Activated naive CD8-positive, alpha-beta T cell treated with anti-CD3 and anti-CD28 coated beads, Interleukin-2, amount 50 U/mL, for 24 hours (primary cell): ENCODE measurements around the gene SYNDIG1.

ENCODE experiments used
- ATAC-seq: fragments of 150-1000 bp; cut with Tn5 transposase; one replicate; pipeline ENCODE4 v1.10.0; 2021
- DNase-seq: peaks from one replicate; pipeline ENCODE4 v3.0.0; 2021
- H3K27ac Mint-ChIP-seq: one replicate; pipeline ENCODE4 v1.8.0; 2021; ENCODE audit warnings: mild to moderate bottlenecking, mixed read lengths
- H3K27me3 Mint-ChIP-seq: one replicate; pipeline ENCODE4 v1.8.0; 2021; ENCODE audit warnings: mixed read lengths
- H3K36me3 Mint-ChIP-seq: one replicate; pipeline ENCODE4 v1.8.0; 2021; ENCODE audit warnings: low read depth, mixed read lengths
- H3K4me1 Mint-ChIP-seq: one replicate; pipeline ENCODE4 v1.8.0; 2021; ENCODE audit warnings: mixed read lengths
- H3K4me3 Mint-ChIP-seq: one replicate; pipeline ENCODE4 v1.8.0; 2021; ENCODE audit warnings: mild to moderate bottlenecking, moderate library complexity, mixed read lengths
- H3K9me3 Mint-ChIP-seq: one replicate; pipeline ENCODE4 v1.8.0; 2021; ENCODE audit warnings: mixed read lengths

The SYNDIG1 gene

GRCh38 chr20:24694727-24695528 lies 225.5 kb downstream of the SYNDIG1 start:
- H3K27ac Mint-ChIP-seq: no peak overlapping the region
- DNase-seq (no peak), ATAC-seq (no peak)
- H3K36me3 Mint-ChIP-seq: no peaks in the 10 kb centered on the region
- peaks cover 3% of the 10 kb centered on the region for H3K27me3 Mint-ChIP-seq
- no peaks in the 10 kb centered on the region for H3K4me1 Mint-ChIP-seq
- no peak overlapping the region for H3K4me3 Mint-ChIP-seq
- no peaks in the 10 kb centered on the region for H3K9me3 Mint-ChIP-seq

DNA sequence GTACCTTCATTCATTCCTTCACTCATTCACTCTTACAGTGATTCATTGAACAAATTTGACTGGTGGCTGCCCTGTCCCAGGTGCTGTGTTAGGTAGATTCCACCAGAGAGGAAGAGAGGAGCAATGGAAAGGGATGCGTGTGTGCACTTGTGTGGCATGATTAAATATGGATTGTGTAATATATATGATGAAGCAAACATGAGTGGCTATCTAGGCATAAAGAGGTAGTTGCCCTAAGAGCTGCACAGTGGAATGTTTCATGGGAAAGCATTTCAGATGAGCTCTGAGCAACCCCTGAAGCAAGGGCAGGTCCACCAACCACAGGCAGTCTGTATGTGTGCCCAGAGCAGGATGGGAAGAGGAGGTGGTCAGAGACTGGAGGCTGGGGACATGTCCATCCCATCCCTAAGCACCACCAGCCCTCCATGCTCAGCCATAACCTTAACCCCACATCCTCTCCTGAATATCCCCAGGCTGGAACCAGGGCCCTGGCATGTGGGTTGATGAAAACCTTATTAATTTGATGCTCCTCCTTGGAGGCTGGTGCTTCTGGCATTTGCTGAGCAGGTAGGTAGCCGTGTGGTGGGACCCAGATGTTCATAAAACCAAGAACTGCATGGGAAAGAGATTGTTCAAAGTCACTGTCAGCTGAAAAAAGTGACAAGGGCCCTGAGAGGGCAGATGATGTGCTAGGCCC lies 226.2 kb downstream of the SYNDIG1 start:
- no peaks in the 10 kb centered on the region for H3K36me3 Mint-ChIP-seq

DNA sequence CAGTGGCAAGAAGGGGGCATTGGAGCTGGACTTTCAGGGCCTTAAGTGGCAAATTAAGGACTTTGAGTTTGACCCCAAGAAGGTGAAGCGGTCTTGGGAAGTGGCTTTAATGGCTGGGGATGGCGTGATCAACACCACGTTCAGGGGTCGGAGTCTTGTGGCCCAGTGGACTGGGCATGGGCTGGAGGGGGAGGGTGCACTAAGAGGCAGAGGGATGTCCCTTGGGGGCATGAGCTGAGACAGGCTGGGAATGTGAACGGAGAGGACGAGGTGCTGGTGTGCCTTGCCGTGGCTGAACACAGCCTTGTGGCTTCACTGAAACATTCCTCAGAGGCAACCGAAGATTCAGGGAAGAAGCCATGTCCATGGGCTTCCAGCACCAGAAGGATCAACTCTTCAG lies 227.0 kb downstream of the SYNDIG1 start:
- Mint-ChIP-seq H3K27ac (no peak overlapping the region), H3K4me1 (no peaks in the 10 kb centered on the region), H3K36me3 (no peaks in the 10 kb centered on the region), H3K4me3 (no peak overlapping the region), H3K27me3 (peaks cover 3% of the 10 kb centered on the region), H3K9me3 (no peaks in the 10 kb centered on the region)
- ATAC-seq (no peak), DNase-seq (no peak)

More for the DNA sequence above, 226.2 kb downstream of the SYNDIG1 start:
- Mint-ChIP-seq H3K27ac (no peak overlapping the region), H3K4me3 (no peak overlapping the region), H3K4me1 (no peaks in the 10 kb centered on the region), H3K9me3 (no peaks in the 10 kb centered on the region), H3K27me3 (peaks cover 3% of the 10 kb centered on the region)
- no peak for ATAC-seq
- no peak for DNase-seq

DNA sequence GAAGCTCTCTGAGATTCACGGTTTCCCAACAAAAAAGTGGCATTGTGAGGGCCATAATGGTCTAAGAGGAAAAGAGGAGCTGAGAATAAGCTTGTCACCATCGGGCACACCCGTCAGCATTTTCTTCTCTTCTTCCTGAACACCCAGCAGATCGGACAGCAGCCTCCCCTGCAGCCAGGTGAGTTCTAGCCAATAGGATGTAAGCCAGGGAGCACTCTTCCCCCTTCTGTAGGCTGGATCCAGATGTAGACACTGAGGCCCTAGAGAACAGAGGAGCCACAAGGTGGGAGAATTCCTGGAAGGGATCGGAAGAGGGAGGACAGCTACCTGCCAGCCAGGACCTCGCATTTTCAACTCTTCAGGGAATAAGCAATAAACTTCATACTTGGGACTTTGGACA lies 228.0 kb downstream of the SYNDIG1 start:
- Mint-ChIP-seq H3K9me3 (no peaks in the 10 kb centered on the region), H3K4me3 (no peak overlapping the region), H3K27me3 (no peaks in the 10 kb centered on the region), H3K36me3 (no peaks in the 10 kb centered on the region), H3K4me1 (no peaks in the 10 kb centered on the region), H3K27ac (no peak overlapping the region)
- DNase-seq: no peak
- no peak for ATAC-seq

- Mint-ChIP-seq H3K4me3 (no peak overlapping the region), H3K9me3 (no peaks in the 10 kb centered on the region), H3K27me3 (no peaks in the 10 kb centered on the region), H3K36me3 (no peaks in the 10 kb centered on the region), H3K4me1 (no peaks in the 10 kb centered on the region), H3K27ac (no peak overlapping the region)
- DNase-seq (no peak), ATAC-seq (no peak)
These were observed 228.8 kb downstream of the SYNDIG1 start for GRCh38 chr20:24698189-24698588.

- no peaks in the 10 kb centered on the region for H3K9me3 Mint-ChIP-seq
- no peak for ATAC-seq
- no peak for DNase-seq
- H3K27ac Mint-ChIP-seq: no peak overlapping the region
- no peaks in the 10 kb centered on the region for H3K36me3 Mint-ChIP-seq
- no peaks in the 10 kb centered on the region for H3K27me3 Mint-ChIP-seq
- no peaks in the 10 kb centered on the region for H3K4me1 Mint-ChIP-seq
- H3K4me3 Mint-ChIP-seq: no peak overlapping the region
These were observed 229.3 kb downstream of the SYNDIG1 start for GRCh38 chr20:24698706-24699206.

DNA sequence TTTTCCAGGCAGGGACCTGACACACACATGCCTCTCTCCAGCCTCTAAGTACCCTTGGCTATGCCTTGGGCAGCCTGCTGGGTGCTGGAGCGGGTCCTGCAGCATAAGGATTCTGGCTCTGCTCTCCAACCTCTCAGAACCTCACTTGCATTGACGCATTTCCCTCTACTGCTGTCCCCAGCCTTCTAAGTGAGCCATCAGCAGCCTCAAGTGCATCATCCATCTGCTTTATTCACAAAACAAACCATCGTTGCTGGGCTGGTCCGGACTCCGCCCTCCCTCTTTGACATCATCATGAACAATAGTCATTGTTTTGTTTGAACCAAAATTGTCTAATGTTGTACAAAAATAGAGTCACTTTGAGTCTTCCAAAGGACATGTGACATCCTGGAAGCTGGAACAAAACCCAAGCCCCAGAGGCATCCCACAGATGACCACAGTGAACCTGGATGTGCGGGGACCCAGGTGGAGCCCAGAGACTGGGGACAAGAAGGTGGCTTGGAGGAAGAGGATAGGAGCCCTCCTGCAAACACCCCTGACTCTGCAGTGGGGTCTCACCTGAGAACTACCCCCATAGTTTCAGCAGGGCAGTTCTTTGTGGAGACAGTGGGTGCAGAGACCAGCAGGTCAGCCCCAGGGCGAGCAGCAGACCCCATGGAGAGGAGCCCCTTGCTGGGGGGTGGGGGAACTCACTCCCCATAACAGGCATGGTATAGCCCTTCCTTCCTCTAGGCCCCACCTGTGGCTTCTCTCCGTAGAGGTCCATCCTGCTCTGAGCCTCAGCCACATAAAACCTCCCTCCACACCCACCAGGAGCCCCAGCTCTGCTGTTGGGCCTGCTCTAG lies 230.1 kb downstream of the SYNDIG1 start:
- H3K27ac Mint-ChIP-seq: no peak overlapping the region
- H3K4me3 Mint-ChIP-seq: no peak overlapping the region
- H3K27me3 Mint-ChIP-seq: no peaks in the 10 kb centered on the region
- DNase-seq (no peak), ATAC-seq (no peak)
- H3K36me3 Mint-ChIP-seq: no peaks in the 10 kb centered on the region
- H3K9me3 Mint-ChIP-seq: no peaks in the 10 kb centered on the region
- H3K4me1 Mint-ChIP-seq: no peaks in the 10 kb centered on the region

GRCh38 chr20:24700166-24700860 lies 230.9 kb downstream of the SYNDIG1 start:
- H3K9me3 Mint-ChIP-seq: no peaks in the 10 kb centered on the region
- DNase-seq (no peak), ATAC-seq (peak; percentile 33)
- H3K36me3 Mint-ChIP-seq: no peaks in the 10 kb centered on the region
- H3K27ac Mint-ChIP-seq: no peak overlapping the region
- H3K4me3 Mint-ChIP-seq: no peak overlapping the region
- H3K27me3 Mint-ChIP-seq: no peaks in the 10 kb centered on the region
- H3K4me1 Mint-ChIP-seq: no peaks in the 10 kb centered on the region

DNA sequence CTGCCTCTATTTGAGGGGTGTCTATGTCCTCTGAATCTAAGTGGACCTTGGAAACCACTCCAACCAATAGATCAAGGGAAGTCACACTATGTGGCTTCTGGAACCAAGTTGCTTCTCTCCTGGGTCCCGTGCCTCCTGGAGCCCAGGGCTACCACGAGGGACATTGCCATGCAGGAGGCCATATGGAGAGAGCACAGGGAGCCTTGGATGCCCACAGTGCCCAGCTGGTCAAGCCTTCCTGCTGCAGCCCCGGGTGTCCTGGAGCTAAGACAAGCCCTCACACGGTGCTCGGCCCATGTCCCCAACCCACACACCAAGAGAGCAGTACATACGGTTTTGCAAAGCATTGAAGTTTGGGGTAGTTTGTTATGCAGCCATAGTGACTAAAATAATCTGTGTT lies 231.6 kb downstream of the SYNDIG1 start:
- Mint-ChIP-seq H3K9me3 (no peaks in the 10 kb centered on the region), H3K4me1 (no peaks in the 10 kb centered on the region)

GRCh38 chr20:24701668-24702067 lies 232.2 kb downstream of the SYNDIG1 start:
- Mint-ChIP-seq H3K9me3 (no peaks in the 10 kb centered on the region), H3K4me1 (no peaks in the 10 kb centered on the region), H3K27me3 (no peaks in the 10 kb centered on the region), H3K27ac (no peak overlapping the region), H3K4me3 (no peak overlapping the region), H3K36me3 (no peaks in the 10 kb centered on the region)
- no peak for ATAC-seq
- DNase-seq: no peak

More for the DNA sequence above, 231.6 kb downstream of the SYNDIG1 start:
- Mint-ChIP-seq H3K27ac (no peak overlapping the region), H3K36me3 (no peaks in the 10 kb centered on the region), H3K27me3 (no peaks in the 10 kb centered on the region), H3K4me3 (no peak overlapping the region)
- no peak for DNase-seq
- no peak for ATAC-seq

- no peak for DNase-seq
- no peaks in the 10 kb centered on the region for H3K36me3 Mint-ChIP-seq
- no peak overlapping the region for H3K27ac Mint-ChIP-seq
- H3K9me3 Mint-ChIP-seq: no peaks in the 10 kb centered on the region
- H3K27me3 Mint-ChIP-seq: no peaks in the 10 kb centered on the region
- H3K4me3 Mint-ChIP-seq: no peak overlapping the region
- H3K4me1 Mint-ChIP-seq: no peaks in the 10 kb centered on the region
- ATAC-seq: no peak
These were observed 233.3 kb downstream of the SYNDIG1 start for GRCh38 chr20:24702501-24703283.

GRCh38 chr20:24703284-24703610 lies 233.8 kb downstream of the SYNDIG1 start:
- DNase-seq (no peak), ATAC-seq (no peak)
- Mint-ChIP-seq H3K4me3 (no peak overlapping the region), H3K9me3 (no peaks in the 10 kb centered on the region), H3K27me3 (no peaks in the 10 kb centered on the region), H3K27ac (no peak overlapping the region), H3K4me1 (no peaks in the 10 kb centered on the region), H3K36me3 (no peaks in the 10 kb centered on the region)

- no peak overlapping the region for H3K27ac Mint-ChIP-seq
- H3K9me3 Mint-ChIP-seq: no peaks in the 10 kb centered on the region
- ATAC-seq (no peak), DNase-seq (no peak)
- no peak overlapping the region for H3K4me3 Mint-ChIP-seq
- H3K27me3 Mint-ChIP-seq: no peaks in the 10 kb centered on the region
- no peaks in the 10 kb centered on the region for H3K36me3 Mint-ChIP-seq
- H3K4me1 Mint-ChIP-seq: no peaks in the 10 kb centered on the region
These were observed 235.5 kb downstream of the SYNDIG1 start for GRCh38 chr20:24704899-24705298.

DNA sequence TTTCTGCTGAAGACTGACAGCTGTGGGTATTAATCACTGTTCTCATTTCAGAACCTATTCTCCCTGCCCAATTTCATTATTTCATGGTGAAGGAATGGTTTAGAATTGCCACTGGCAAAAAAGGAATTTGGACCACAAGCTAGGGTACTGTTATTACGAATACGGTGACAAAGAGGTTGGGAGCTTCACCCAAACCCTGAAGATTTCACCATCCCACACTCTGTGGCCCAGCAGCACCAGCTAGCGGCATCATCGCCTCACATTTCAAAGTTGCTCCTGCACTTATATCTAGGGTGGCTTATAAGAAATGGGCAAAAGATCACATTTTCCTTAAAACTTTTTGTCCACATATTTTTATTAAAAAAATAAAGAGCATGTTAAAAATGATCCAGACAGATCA lies 236.1 kb downstream of the SYNDIG1 start:
- no peaks in the 10 kb centered on the region for H3K36me3 Mint-ChIP-seq
- H3K27ac Mint-ChIP-seq: no peak overlapping the region
- ATAC-seq (no peak), DNase-seq (no peak)
- H3K4me3 Mint-ChIP-seq: no peak overlapping the region
- no peaks in the 10 kb centered on the region for H3K4me1 Mint-ChIP-seq
- H3K27me3 Mint-ChIP-seq: no peaks in the 10 kb centered on the region
- H3K9me3 Mint-ChIP-seq: no peaks in the 10 kb centered on the region
